SHP77 treated with DMSO at 0.1 percent for 48 hours (cell line): ENCODE results near the gene NLGN1.

Source experiments
- DNase-seq: peaks from one replicate; lab custom pipeline; 2025; lab: John Stamatoyannopoulos, UW

NLGN1 gene

GRCh38 chr3:173912126-173912525 lies 514.6 kb downstream of the NLGN1 start:
- no peak for DNase-seq

- DNase-seq, result no peak
Observed at GRCh38 chr3:173913397-173913796, 515.9 kb downstream of the NLGN1 start.

GRCh38 chr3:173913974-173914421 lies 516.5 kb downstream of the NLGN1 start:
- DNase-seq, result no peak

- no peak for DNase-seq
Observed at GRCh38 chr3:173916799-173917198, 519.3 kb downstream of the NLGN1 start.

DNA sequence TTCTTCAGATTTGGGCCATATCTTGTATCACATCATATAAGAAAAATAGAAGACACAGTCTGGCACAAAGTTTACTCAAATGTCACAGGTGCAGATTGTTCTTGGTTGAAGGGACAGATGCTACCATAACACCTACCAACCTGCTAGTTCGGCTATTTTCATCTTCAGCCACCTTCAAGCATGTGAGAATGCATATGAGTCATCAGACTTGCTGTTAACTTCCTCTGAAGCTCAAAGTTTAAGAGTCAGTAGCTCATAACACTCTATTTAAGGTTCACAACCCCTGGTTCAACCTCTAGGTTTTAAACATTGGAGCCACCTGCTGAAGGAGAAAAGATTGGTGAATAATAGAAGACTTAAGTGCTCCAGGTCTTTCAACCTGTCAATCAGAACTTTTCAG lies 522.8 kb downstream of the NLGN1 start:
- DNase-seq, result no peak

DNA sequence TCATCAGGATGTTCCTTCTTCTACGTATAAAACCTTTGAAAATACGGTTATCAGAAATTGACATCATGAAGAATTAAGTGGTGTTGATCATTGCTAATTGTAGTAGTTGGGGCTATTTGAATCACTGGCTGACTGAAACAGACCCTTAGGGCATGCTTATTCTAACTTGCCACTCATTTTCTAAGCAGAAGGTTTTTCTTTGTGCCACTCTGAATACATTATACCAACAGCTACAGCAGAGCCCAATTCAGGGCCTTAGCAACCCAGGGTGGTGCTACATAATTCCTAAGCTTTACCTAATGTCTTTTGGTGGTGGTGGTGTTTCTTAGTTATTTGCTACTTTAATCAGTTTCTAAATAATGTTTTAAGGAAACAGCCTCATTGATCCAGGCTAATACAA lies 524.2 kb downstream of the NLGN1 start:
- DNase-seq, result no peak

DNA sequence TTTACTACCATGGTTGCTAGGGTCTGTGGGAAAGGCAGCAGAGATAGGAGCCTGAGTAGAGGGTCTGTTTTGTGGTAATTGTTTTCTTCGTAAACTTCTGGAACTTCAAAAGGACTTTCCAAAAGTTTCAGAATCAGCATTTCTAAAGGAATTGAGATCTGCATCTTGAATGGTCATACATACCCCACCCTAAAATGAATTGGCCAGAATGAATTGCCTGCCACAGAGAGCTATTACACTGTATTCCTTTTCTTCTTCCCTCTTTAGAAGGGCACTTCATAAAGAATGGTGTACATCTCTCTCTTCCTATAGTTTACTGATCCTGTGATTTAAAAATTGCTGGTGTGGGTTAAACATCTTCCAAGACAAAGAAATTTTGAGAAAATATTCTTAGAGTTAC lies 525.7 kb downstream of the NLGN1 start:
- no peak for DNase-seq

DNA sequence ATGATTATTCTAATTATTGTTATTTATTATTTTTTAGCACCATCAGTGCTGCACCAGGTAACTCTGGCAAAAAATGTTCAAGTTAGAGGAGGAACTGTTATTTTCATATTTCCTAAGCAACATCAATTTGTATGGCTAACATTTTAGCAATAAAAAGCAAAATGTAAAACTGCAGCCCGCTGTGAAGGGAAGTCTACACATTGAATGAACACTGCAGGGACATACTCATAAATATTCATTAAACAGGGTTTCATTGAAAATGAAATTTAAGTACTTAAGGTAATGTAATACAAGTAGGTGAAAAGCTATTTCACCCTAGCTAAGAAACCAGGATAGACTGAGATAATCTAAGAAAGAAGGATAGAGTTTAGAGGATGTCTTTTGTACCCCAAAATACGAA lies 532.7 kb downstream of the NLGN1 start:
- no peak for DNase-seq

DNA sequence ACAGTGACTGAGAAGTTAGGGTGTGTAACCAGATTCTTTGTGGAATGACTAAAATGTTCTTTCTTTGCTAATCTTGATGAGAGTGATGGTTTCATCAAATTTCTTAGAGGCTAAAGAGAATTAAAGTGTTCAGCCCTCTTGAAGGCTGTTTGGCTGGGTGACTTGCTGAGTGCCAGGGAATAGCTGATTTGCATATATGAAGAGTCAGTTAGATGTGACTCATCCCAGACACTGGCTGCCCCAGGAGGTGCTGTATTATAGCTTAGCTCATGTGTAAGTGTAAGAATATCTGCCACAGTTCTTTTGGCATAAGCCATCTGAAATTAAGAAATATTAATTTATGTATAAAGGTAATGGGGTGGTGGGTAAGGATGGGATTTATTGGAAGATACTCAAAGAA lies 535.1 kb downstream of the NLGN1 start:
- DNase-seq, result no peak

- DNase-seq, result no peak
Observed at GRCh38 chr3:173933113-173933512, 535.6 kb downstream of the NLGN1 start.

- no peak for DNase-seq
Observed at GRCh38 chr3:173936316-173936715, 538.8 kb downstream of the NLGN1 start.

DNA sequence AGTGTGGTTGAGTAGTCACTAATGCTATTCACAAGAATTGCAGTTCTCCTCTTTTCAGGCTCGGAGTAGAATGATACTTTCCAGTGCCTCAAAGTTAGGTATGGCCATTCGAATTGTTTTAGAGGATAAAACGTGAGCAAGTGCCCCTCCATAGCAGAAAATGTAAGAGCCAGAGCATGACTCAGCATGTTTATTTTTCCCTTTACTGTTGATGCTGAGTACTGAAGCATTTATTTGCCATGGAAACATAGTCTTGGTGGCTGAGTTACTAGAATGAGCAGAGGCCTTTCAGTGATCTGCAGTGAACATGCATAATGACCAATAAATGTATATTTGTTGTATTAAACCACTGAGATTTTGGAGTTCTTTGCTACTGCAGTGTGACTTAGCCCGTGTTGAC lies 540.6 kb downstream of the NLGN1 start:
- peak; percentile 55 for DNase-seq

DNA sequence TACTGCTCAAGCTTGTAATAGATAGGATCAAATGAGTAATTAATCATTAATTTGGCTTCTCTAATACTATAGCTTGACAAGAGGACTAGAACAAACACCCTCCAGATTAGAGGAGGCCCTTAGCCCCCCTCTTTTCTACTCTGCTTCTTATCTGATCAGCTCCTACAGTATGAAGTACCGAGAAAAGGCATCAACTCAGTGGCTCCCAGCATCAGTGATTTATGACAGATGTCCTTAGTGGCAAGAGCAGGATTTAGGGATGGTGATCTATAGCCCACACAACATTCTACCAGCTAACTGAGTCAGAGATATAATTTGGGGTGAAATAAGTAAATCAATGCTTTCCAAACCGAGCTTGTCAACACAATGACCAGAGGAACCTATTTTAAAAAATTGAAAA lies 541.1 kb downstream of the NLGN1 start:
- DNase-seq, result no peak

- no peak for DNase-seq
Observed at GRCh38 chr3:173939331-173939730, 541.8 kb downstream of the NLGN1 start.

- DNase-seq, result no peak
Observed at GRCh38 chr3:173943264-173943663, 545.7 kb downstream of the NLGN1 start.

GRCh38 chr3:173945170-173945569 lies 547.6 kb downstream of the NLGN1 start:
- DNase-seq, result no peak

DNA sequence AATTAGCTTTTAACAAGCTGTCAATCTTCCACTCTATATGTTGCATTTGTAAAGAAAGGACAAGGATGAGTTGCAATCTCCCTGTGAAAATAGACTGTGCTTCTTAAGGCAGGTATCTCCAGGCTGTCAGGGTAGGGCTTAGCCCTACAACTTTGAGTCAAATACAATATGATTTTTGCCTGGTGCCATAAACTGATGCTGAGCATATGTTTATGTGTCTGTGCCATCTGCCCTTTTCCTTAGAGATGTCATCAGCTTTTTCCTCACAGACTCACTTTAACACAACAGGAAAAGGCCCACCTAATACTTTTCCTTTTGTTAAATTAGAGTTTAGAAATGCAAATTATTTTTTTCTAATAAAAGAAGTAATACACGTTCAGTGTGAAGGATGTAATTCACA lies 548.3 kb downstream of the NLGN1 start:
- DNase-seq, result no peak

DNA sequence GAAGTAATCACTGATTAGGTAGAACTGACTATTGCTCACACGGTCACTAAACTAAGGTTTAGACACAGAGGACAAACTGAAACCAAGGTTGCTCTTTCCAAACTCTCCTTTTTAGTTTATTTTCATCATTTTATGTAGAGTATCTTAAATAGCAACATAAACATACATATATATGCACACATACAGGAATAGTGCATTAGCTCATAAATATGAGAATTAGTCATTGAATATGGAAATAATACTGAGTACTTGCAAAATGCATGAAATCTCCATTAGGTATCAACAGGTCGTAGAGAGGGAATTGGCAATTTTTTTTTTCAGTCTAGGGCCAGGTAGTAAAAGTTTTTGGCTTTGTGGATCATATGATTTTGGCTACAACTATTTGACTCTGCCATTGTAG lies 557.1 kb downstream of the NLGN1 start:
- DNase-seq, result no peak

DNA sequence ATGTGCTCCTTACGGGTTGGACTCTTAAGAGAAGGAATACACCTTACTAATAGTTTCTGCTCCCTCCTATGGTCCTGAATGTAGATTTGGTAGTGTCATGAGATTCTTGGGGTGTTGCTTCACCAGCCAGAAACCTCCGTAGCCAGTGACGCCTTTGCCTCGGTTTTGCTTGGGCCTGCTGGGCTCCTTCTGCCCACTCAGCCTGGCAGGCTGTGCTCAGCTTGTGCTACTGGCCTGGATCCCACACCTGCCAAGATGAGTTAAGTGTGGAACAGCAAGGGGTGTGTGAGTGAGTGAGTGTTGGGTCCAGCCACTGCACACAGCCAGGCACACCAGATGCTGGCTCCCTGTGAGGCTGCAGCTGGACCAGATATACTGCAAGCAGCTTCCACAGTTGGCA lies 560.1 kb downstream of the NLGN1 start:
- DNase-seq, result no peak

- no peak for DNase-seq
Observed at GRCh38 chr3:173958805-173959204, 561.3 kb downstream of the NLGN1 start.

DNA sequence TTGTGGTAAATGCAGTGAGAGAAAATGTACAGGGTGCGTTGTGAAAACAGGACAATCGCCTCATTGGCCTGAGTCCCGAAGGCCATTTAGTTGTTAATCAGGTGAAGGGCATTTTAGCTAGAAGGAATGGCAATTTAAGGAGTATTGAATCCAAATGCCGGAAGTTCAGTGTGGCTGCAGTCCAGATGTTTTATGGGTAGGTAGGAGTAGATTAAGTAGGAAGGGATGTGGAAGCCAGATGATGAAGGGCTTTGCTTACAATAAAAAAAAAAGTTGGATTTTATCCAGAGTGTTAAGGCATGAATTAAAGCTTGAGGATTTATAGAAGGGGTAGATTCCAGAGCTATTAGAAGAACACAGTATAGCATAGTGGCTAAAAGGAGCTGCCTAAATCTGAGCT lies 572.7 kb downstream of the NLGN1 start:
- DNase-seq, result no peak

DNA sequence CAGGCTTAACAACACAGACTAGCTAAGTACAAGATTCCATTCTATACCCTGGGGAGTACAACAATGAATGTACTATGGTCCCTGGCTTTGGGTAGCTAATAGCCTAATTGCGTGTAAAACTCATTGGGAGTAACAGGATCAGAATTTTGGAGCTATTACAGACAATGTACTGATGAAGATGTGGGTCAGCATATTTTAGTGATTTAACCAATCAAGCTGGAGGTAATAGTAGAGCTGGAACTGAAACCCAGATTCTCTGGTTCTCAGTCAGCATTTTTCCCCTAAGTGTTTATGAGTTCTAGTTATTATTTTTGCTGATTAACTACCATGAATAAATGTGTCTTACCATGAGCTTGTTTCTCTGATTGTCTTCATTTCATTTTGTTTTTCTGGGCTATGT lies 578.7 kb downstream of the NLGN1 start:
- no peak for DNase-seq

DNA sequence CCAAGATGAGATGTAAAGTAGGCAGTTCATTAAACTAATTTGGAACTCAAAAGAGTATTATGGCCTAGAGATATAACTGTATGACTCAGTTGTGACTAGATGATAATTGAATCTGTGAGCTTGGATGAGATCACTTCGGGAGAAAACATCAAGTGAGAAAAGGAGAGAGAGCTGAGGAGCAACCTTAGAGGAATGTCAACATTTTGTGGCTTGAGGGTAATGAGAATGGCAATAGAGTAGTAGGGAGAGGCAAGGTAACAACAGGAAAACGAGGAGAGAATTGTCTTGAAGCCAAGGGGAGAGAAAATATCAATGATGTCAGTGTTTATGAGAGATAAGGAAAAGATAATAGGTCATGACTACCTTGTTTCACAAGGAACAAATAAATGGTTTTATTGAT lies 580.2 kb downstream of the NLGN1 start:
- DNase-seq, result no peak

DNA sequence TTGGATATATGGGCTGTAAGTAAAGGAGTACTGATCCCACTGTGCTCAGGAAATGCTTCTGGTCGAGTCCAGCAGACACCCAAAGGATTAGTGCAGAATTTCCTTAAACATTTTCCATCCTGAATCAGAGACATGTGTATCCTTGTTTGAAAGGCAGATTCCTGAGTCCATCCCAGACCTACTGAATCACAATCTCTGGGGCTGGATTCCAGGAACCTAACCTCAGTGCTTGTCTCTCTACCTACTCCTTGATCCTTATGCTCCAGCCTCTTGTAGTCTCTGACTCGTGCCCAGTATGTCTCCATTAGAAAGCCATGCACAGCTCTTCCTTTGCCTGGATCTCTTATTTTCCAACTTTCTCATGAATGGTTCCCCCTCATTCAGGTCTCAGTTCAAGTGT lies 585.8 kb downstream of the NLGN1 start:
- no peak for DNase-seq

DNA sequence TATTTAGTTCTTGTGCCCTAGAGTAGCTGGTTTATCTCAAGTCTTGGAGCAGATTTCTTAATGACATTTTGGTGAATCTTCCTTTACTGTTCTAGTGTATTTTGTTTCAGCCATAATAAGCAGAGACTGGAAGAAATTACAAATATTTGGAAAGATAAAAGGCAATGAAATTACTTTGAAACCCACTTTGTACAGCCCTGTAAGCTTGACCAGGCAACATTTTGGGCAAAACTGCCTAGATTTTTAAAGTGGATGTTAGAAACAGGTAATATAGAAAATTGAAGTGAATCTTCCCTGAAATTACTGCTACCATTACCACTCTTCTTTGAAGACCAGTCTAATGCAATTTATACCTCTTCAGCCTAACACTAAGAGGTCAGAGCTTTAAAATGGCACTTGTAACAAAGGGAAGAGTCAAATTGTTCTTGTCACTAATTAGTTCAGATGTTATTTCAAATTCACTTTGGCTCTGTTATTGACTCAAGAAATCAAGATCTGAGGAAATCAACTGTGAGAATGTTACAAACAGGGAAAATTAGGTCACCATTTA lies 589.4 kb downstream of the NLGN1 start:
- DNase-seq, result no peak
